ENCODE data around the gene WSCD2.

WSCD2 gene

DNA sequence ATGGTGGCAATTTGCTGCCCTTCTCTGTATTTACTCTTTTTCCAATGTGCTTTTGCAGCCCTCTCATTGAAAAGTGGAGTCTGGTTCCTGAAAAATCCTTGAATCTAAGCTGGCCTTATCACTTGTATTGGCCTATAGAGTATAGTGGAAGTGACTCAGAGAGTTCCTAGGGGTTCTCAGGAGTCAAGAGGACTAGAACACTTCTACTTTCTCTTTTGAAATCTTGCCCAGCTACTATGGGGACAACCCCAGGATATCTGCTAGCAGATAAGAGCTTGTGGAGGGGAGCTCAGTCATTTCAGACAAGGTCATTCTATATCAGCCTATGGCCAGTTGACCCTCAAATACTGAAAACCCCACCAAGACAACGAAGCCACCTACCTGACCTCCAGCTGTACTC, 26.7 kb upstream of the WSCD2 start:
- no peaks in the 10 kb centered on the region for H3K27me3 ChIP-seq (replicated peaks; ENCODE audit: control insufficient read depth, insufficient read depth, low read length)
- no peak overlapping the region for H3K4me3 ChIP-seq (replicated peaks; ENCODE audit: low read depth, low read length)
- TF ChIP-seq, protein P1, sequence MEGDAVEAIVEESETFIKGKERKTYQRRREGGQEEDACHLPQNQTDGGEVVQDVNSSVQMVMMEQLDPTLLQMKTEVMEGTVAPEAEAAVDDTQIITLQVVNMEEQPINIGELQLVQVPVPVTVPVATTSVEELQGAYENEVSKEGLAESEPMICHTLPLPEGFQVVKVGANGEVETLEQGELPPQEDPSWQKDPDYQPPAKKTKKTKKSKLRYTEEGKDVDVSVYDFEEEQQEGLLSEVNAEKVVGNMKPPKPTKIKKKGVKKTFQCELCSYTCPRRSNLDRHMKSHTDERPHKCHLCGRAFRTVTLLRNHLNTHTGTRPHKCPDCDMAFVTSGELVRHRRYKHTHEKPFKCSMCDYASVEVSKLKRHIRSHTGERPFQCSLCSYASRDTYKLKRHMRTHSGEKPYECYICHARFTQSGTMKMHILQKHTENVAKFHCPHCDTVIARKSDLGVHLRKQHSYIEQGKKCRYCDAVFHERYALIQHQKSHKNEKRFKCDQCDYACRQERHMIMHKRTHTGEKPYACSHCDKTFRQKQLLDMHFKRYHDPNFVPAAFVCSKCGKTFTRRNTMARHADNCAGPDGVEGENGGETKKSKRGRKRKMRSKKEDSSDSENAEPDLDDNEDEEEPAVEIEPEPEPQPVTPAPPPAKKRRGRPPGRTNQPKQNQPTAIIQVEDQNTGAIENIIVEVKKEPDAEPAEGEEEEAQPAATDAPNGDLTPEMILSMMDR (IDR thresholded peaks at IDR 0.05; ENCODE audit: insufficient read depth, low read length, poor library complexity, severe bottlenecking): no peak
- no peaks in the 10 kb centered on the region for H3K36me3 ChIP-seq (ENCODE audit: control insufficient read depth, insufficient read depth, low read length)
- no peak for DNase-seq (ENCODE audit: extremely low read depth, insufficient read length)

DNA sequence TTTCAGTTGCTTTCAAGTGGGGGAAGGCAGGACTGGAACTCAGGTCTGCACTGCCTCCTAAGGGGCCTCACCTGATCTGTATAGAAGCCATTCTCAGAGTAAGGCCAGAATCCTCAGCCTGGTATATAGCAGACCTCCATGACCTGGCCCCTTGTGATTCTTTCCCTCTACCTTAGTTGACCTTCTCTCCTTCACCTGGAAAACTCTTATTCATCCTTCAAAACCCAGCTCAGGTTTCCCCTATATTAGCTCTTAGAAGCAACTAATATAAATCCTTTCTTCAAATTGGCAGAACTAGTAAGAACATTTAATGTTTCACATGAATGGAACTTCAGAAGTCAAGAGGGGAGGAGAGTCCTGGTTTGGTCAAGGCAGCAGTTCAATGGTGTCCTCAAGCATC, 26.0 kb upstream of the WSCD2 start:
- no peaks in the 10 kb centered on the region for H3K27me3 ChIP-seq (replicated peaks; ENCODE audit: control insufficient read depth, insufficient read depth, low read length)
- DNase-seq (ENCODE audit: extremely low read depth, insufficient read length): no peak
- H3K4me3 ChIP-seq (replicated peaks; ENCODE audit: low read depth, low read length): no peak overlapping the region
- no peaks in the 10 kb centered on the region for H3K36me3 ChIP-seq (ENCODE audit: control insufficient read depth, insufficient read depth, low read length)
- TF ChIP-seq, protein P1 (IDR thresholded peaks at IDR 0.05; ENCODE audit: insufficient read depth, low read length, poor library complexity, severe bottlenecking): no peak

GRCh38 chr12:108103517-108103916, 25.6 kb upstream of the WSCD2 start:
- Histone ChIP-seq H3K36me3 (ENCODE audit: control insufficient read depth, insufficient read depth, low read length) (no peaks in the 10 kb centered on the region), H3K27me3 (replicated peaks; ENCODE audit: control insufficient read depth, insufficient read depth, low read length) (no peaks in the 10 kb centered on the region), H3K4me3 (replicated peaks; ENCODE audit: low read depth, low read length) (no peak overlapping the region)
- DNase-seq (ENCODE audit: extremely low read depth, insufficient read length): no peak
- TF ChIP-seq, protein P1 (IDR thresholded peaks at IDR 0.05; ENCODE audit: insufficient read depth, low read length, poor library complexity, severe bottlenecking): no peak

- TF ChIP-seq, protein P1 (IDR thresholded peaks at IDR 0.05; ENCODE audit: insufficient read depth, low read length, poor library complexity, severe bottlenecking): no peak
- no peak for DNase-seq (ENCODE audit: extremely low read depth, insufficient read length)
- Histone ChIP-seq H3K36me3 (ENCODE audit: control insufficient read depth, insufficient read depth, low read length) (no peaks in the 10 kb centered on the region), H3K4me3 (replicated peaks; ENCODE audit: low read depth, low read length) (no peak overlapping the region), H3K27me3 (replicated peaks; ENCODE audit: control insufficient read depth, insufficient read depth, low read length) (no peaks in the 10 kb centered on the region)
Measured at GRCh38 chr12:108104657-108105056, 24.4 kb upstream of the WSCD2 start.

- Histone ChIP-seq H3K4me3 (replicated peaks; ENCODE audit: low read depth, low read length) (no peak overlapping the region), H3K27me3 (replicated peaks; ENCODE audit: control insufficient read depth, insufficient read depth, low read length) (no peaks in the 10 kb centered on the region), H3K36me3 (ENCODE audit: control insufficient read depth, insufficient read depth, low read length) (no peaks in the 10 kb centered on the region)
- DNase-seq (ENCODE audit: extremely low read depth, insufficient read length): no peak
- TF ChIP-seq, protein P1 (IDR thresholded peaks at IDR 0.05; ENCODE audit: insufficient read depth, low read length, poor library complexity, severe bottlenecking): no peak
Measured at GRCh38 chr12:108106599-108106998, 22.5 kb upstream of the WSCD2 start.

DNA sequence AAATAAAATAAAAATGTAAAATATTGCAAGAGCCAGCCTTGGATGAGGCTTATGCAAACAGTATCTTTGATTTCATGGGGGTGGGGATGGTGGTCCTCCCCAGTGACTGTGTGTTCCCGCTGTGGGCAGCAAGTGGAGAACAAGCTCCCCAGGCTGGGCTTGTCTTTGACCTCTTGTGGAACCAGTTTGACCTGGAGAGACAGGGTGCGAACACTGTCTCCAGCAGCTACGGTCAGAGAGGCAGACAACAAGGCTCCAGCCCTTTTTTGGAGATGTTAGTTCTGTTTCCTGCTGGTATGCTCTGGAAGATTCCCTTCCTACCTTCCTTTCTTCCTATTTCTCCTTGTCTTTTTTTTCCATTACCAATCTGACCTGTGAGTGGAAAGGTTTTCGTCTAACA, 21.8 kb upstream of the WSCD2 start:
- H3K27me3 ChIP-seq (replicated peaks; ENCODE audit: control insufficient read depth, insufficient read depth, low read length): no peaks in the 10 kb centered on the region
- H3K4me3 ChIP-seq (replicated peaks; ENCODE audit: low read depth, low read length): no peak overlapping the region
- no peaks in the 10 kb centered on the region for H3K36me3 ChIP-seq (ENCODE audit: control insufficient read depth, insufficient read depth, low read length)
- DNase-seq (ENCODE audit: extremely low read depth, insufficient read length): no peak
- TF ChIP-seq, protein P1 (IDR thresholded peaks at IDR 0.05; ENCODE audit: insufficient read depth, low read length, poor library complexity, severe bottlenecking): no peak
